ENCODE data around the gene DCAF8L1. TPM values are rescaled to one million over a fixed set of nuclear protein-coding genes. Genes with fewer than 3 reads are reported as not detected.

Gene DCAF8L1
- total and polyA plus RNA-seq, 10 of the 15 experiments (the other 5 are each of a cell fraction or from before 2014, with no cell fraction given) = 0.11 TPM; not detected in 9

GRCh38 chrX:27998666-27999065 is 17.4 kb upstream of the DCAF8L1 start:
- intact Hi-C loops (cut with micrococcal nuclease; ENCODE audit: unreplicated experiment) (no loop called here), in situ Hi-C loops (cut with MboI) (no loop called here)
- CTCF ChIA-PET = interaction anchor here (0.9 kb wide), 1 partner anchor 31 kb away, joined by 4 read pairs; no protein-coding TSS in a partner anchor
- POLR2A ChIA-PET = no interaction called here
- no peak overlapping the region for H3K4me2 ChIP-seq (ENCODE audit: control insufficient read depth, insufficient read depth)
- DNase-seq (ENCODE audit: low read depth, low spot score) = no peak
- no peak for ATAC-seq
- no peak overlapping the region for H3K4me3 ChIP-seq
- H4K20me1 ChIP-seq (ENCODE audit: control insufficient read depth, insufficient read depth) = no peaks in the 10 kb centered on the region
- no peaks in the 10 kb centered on the region for H3K79me2 ChIP-seq (ENCODE audit: control insufficient read depth, insufficient read depth, low read length)
- no peaks in the 10 kb centered on the region for H3K9me3 ChIP-seq (replicated peaks; ENCODE audit: control insufficient read depth, insufficient read depth, low read length)
- H3K27ac ChIP-seq (ENCODE audit: control insufficient read depth, insufficient read depth) = no peak overlapping the region
- H3K27me3 ChIP-seq (replicated peaks in 1 of 2; ENCODE audit: control insufficient read depth in 2 of 2, insufficient read depth in 2 of 2, low read length in 1 of 2) = no peaks in the 10 kb centered on the region
- H3K9ac ChIP-seq (ENCODE audit: control insufficient read depth, insufficient read depth, low read length) = no peak overlapping the region
- H3K4me1 ChIP-seq (ENCODE audit: control insufficient read depth, insufficient read depth, low read length) = no peaks in the 10 kb centered on the region
- SMC1A ChIA-PET (ENCODE audit: uncharacterized antibody, unreplicated experiment) = interaction anchor here (1.0 kb wide), 1 partner anchor 12 kb away, joined by 6 read pairs; no protein-coding TSS in a partner anchor
- RAD21 ChIA-PET (ENCODE audit: unreplicated experiment) = no interaction called here
- TF ChIP-seq FOXK2 (IDR thresholded peaks at IDR 0.05) = no peak
- no peak for TF ChIP-seq SIN3A (IDR thresholded peaks at IDR 0.05; ENCODE audit: low read depth, low read length)
- BruUV-seq (replicated peaks) = no TSS peak
- H3K36me3 ChIP-seq (ENCODE audit: control insufficient read depth in 2 of 2, insufficient read depth in 2 of 2, low read length in 1 of 2) = no peaks in the 10 kb centered on the region
- WGBS (ENCODE audit: insufficient coverage, insufficient replicate concordance, low lambda C conversion rate, missing lambda C conversion rate) = 44% methylated on average over 1 of the region's 1 CpG
- no peak overlapping the region for H2AFZ ChIP-seq (ENCODE audit: control insufficient read depth, low read depth, low read length)
- no peak for FAIRE-seq

- WGBS (ENCODE audit: insufficient coverage, insufficient replicate concordance, low lambda C conversion rate, missing lambda C conversion rate) = 92% methylated on average over 2 of the region's 2 CpGs
- H3K4me2 ChIP-seq (ENCODE audit: control insufficient read depth, insufficient read depth) = no peak overlapping the region
- in situ Hi-C loops (cut with MboI) (no loop called here), intact Hi-C loops (cut with micrococcal nuclease; ENCODE audit: unreplicated experiment) (no loop called here)
- H3K27me3 ChIP-seq (replicated peaks in 1 of 2; ENCODE audit: control insufficient read depth in 2 of 2, insufficient read depth in 2 of 2, low read length in 1 of 2) = no peaks in the 10 kb centered on the region
- FAIRE-seq = no peak
- H3K9me3 ChIP-seq (replicated peaks; ENCODE audit: control insufficient read depth, insufficient read depth, low read length) = no peaks in the 10 kb centered on the region
- SMC1A ChIA-PET (ENCODE audit: uncharacterized antibody, unreplicated experiment) = no interaction called here
- H3K79me2 ChIP-seq (ENCODE audit: control insufficient read depth, insufficient read depth, low read length) = no peaks in the 10 kb centered on the region
- no peak for ATAC-seq
- no peaks in the 10 kb centered on the region for H3K36me3 ChIP-seq (ENCODE audit: control insufficient read depth in 2 of 2, insufficient read depth in 2 of 2, low read length in 1 of 2)
- H3K9ac ChIP-seq (ENCODE audit: control insufficient read depth, insufficient read depth, low read length) = no peak overlapping the region
- CTCF ChIA-PET = interaction anchor here (0.8 kb wide), 1 partner anchor 9 kb away, joined by 3 read pairs; no protein-coding TSS in a partner anchor
- no peak overlapping the region for H3K27ac ChIP-seq (ENCODE audit: control insufficient read depth, insufficient read depth)
- BruUV-seq (replicated peaks) = no TSS peak
- POLR2A ChIA-PET = no interaction called here
- RAD21 ChIA-PET (ENCODE audit: unreplicated experiment) = no interaction called here
- DNase-seq (ENCODE audit: low read depth, low spot score) = no peak
- H2AFZ ChIP-seq (ENCODE audit: control insufficient read depth, low read depth, low read length) = no peak overlapping the region
- no peak overlapping the region for H3K4me3 ChIP-seq
- H4K20me1 ChIP-seq (ENCODE audit: control insufficient read depth, insufficient read depth) = no peaks in the 10 kb centered on the region
- no peaks in the 10 kb centered on the region for H3K4me1 ChIP-seq (ENCODE audit: control insufficient read depth, insufficient read depth, low read length)
- TF ChIP-seq E2F4 (IDR thresholded peaks at IDR 0.05; ENCODE audit: low read depth, low read length) (no peak), HSF1 (IDR thresholded peaks at IDR 0.05; ENCODE audit: low read depth, low read length) (no peak), ZNF24 (IDR thresholded peaks at IDR 0.05) (no peak), YY1 (IDR thresholded peaks at IDR 0.05; ENCODE audit: low read depth, low read length) (no peak), ETV6 (conservative IDR thresholded peaks at IDR 0.05 in 1 of 2, IDR thresholded peaks at IDR 0.05 in 1 of 2; ENCODE audit: borderline replicate concordance in 1 of 2, low read depth in 1 of 2) (no peak), HDAC2 (IDR thresholded peaks at IDR 0.05) (no peak), JUND (IDR thresholded peaks at IDR 0.05; ENCODE audit: low read depth, low read length) (no peak), FOXK2 (IDR thresholded peaks at IDR 0.05) (no peak), ATF7 (IDR thresholded peaks at IDR 0.05; ENCODE audit: low read depth) (no peak), HDGF (IDR thresholded peaks at IDR 0.05) (no peak), NFXL1 (IDR thresholded peaks at IDR 0.05; ENCODE audit: borderline replicate concordance) (no peak), BRCA1 (IDR thresholded peaks at IDR 0.05; ENCODE audit: low read depth, low read length) (no peak), BMI1 (IDR thresholded peaks at IDR 0.05; ENCODE audit: borderline replicate concordance) (no peak), YBX1 (IDR thresholded peaks at IDR 0.05) (no peak), RELB (IDR thresholded peaks at IDR 0.05; ENCODE audit: low read depth) (no peak), SIN3A (IDR thresholded peaks at IDR 0.05; ENCODE audit: low read depth, low read length) (no peak)
These were observed 16.4 kb upstream of the DCAF8L1 start for GRCh38 chrX:27997622-27998021.

Measured in GM12878 (cell line).